ENCODE results near the gene C1QTNF8. TPM values are rescaled to one million over a fixed set of nuclear protein-coding genes. Genes with fewer than 3 reads are reported as not detected.

The C1QTNF8 gene
- total RNA-seq, 1 experiment from 2014 or later = not detected

DNA sequence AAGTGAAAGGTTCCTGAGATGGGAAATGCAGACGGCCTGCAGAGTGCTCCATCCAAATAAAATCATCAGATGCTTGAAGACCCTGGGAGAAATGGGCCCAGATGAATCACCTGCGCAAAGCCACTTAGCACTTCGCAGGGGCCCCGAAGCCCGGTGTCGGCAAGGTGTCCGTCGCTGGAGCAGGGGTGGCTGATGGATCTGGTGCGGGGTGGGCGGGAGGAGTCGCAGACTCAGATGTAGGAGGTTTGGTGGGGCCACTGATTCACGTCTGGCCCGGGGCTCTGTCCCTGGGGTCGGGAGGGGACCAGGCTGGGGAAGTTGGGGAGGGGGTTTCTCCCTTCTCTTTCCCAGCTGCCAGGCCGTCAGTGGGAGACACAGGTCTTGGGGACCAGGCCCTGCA is 45.1 kb downstream of the C1QTNF8 start:
- no peak overlapping the region for H2BK120ac ChIP-seq (ENCODE audit: low read depth, low read length, poor library complexity, severe bottlenecking)
- no peaks in the 10 kb centered on the region for H3K9me3 ChIP-seq (ENCODE audit: control insufficient read depth, low read depth, low read length)
- H3K4me1 ChIP-seq (ENCODE audit: insufficient read depth, low read length) = no peaks in the 10 kb centered on the region
- WGBS (ENCODE audit: extremely low coverage, insufficient read length, low lambda C conversion rate) = no CpG with 5 or more reads among the region's 15 CpGs
- no peak overlapping the region for H3K27ac ChIP-seq (ENCODE audit: insufficient read length, low read depth, low read length)
- H4K5ac ChIP-seq (ENCODE audit: insufficient read length, low read depth, low read length) = no peak overlapping the region
- Mint-ChIP-seq H3K4me1 (0 out of 4 replicates have a peak, but pooled peaks cover 0 to 4% of the 10 kb centered on the region in 2 experiments), H3K9me3 (no peaks in the 10 kb centered on the region), H3K36me3 (ENCODE audit: insufficient read depth in 1 of 3, low read depth in 3 of 3) (no peaks in the 10 kb centered on the region), H3K4me3 (no peak overlapping the region), H3K27me3 (ENCODE audit: low read depth) (peaks cover 5% of the 10 kb centered on the region; the same call in 1 of the 2 replicates), H3K27ac (no peak overlapping the region)
- H3K27me3 ChIP-seq (ENCODE audit: insufficient read depth, low read length) = no peaks in the 10 kb centered on the region
- H2BK12ac ChIP-seq (ENCODE audit: insufficient read length, low read depth, low read length) = no peak overlapping the region
- H3K56ac ChIP-seq (ENCODE audit: insufficient read length, low read depth, low read length) = no peak overlapping the region
- no peak overlapping the region for H4K91ac ChIP-seq (ENCODE audit: insufficient read length, low read depth, low read length)
- no peak overlapping the region for H3K18ac ChIP-seq (ENCODE audit: insufficient read length, low read depth, low read length)
- H3K79me2 ChIP-seq (ENCODE audit: insufficient read depth, low read length) = no peaks in the 10 kb centered on the region
- no peak overlapping the region for H2AFZ ChIP-seq (ENCODE audit: low read length)
- H3T11ph ChIP-seq (ENCODE audit: low read length) = no peak overlapping the region
- no peak overlapping the region for H2BK5ac ChIP-seq (ENCODE audit: insufficient read length, low read length)
- no peak overlapping the region for H3K4me2 ChIP-seq (ENCODE audit: insufficient read depth, insufficient read length, low read length)
- H3K23me2 ChIP-seq (ENCODE audit: insufficient read length, low read depth, low read length, poor library complexity, severe bottlenecking) = peaks cover 4% of the 10 kb centered on the region
- no peak overlapping the region for H2BK15ac ChIP-seq (ENCODE audit: low read depth, low read length)
- no peak overlapping the region for H3K4ac ChIP-seq (ENCODE audit: low read depth, low read length)
- no peaks in the 10 kb centered on the region for H4K20me1 ChIP-seq (ENCODE audit: control insufficient read depth, insufficient read depth, insufficient read length)
- no peak overlapping the region for H4K8ac ChIP-seq (replicated peaks; ENCODE audit: insufficient read length, low read depth, low read length)
- no peak overlapping the region for H2BK20ac ChIP-seq (ENCODE audit: low read depth, low read length, poor library complexity, severe bottlenecking)
- DNase-seq = no peak
- no peak overlapping the region for H3K23ac ChIP-seq (ENCODE audit: insufficient read length, low read depth, low read length)
- TF ChIP-seq, protein P1, sequence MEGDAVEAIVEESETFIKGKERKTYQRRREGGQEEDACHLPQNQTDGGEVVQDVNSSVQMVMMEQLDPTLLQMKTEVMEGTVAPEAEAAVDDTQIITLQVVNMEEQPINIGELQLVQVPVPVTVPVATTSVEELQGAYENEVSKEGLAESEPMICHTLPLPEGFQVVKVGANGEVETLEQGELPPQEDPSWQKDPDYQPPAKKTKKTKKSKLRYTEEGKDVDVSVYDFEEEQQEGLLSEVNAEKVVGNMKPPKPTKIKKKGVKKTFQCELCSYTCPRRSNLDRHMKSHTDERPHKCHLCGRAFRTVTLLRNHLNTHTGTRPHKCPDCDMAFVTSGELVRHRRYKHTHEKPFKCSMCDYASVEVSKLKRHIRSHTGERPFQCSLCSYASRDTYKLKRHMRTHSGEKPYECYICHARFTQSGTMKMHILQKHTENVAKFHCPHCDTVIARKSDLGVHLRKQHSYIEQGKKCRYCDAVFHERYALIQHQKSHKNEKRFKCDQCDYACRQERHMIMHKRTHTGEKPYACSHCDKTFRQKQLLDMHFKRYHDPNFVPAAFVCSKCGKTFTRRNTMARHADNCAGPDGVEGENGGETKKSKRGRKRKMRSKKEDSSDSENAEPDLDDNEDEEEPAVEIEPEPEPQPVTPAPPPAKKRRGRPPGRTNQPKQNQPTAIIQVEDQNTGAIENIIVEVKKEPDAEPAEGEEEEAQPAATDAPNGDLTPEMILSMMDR (conservative IDR thresholded peaks at IDR 0.05) = no peak
- no peak overlapping the region for H3K9ac ChIP-seq (ENCODE audit: extremely low read depth, insufficient read length, low read length)
- H3K14ac ChIP-seq (ENCODE audit: insufficient read depth, low read length) = no peak overlapping the region
- H3K79me1 ChIP-seq (ENCODE audit: insufficient read depth, low read depth, low read length, poor library complexity, severe bottlenecking) = no peaks in the 10 kb centered on the region
- no peak overlapping the region for H2AK5ac ChIP-seq (ENCODE audit: insufficient read length, low read length)
